LNCaP clone FGC (cell line): ENCODE measurements around the gene GPALPP1.

Experiments
- DNase-seq: peaks from one replicate; pipeline ENCODE4 v3.0.0-alpha.2; 2011; ENCODE audit warnings: low read depth
- H3K4me3 ChIP-seq: 2 replicates; pipeline ENCODE4 v1.5.1; 2011; ENCODE audit warnings: mild to moderate bottlenecking, low read depth, low read length, control low read depth
- CTCF ChIP-seq: IDR thresholded peaks from 2 replicates; pipeline ENCODE4 v1.5.1; 2012; ENCODE audit warnings: mild to moderate bottlenecking; ENCODE audit not compliant: control insufficient read depth, insufficient read depth; ENCODE audit errors: extremely low read depth

The GPALPP1 gene

GRCh38 chr13:45021250-45021649 is 31.9 kb downstream of the GPALPP1 start:
- DNase-seq, result no peak
- no peak for TF ChIP-seq CTCF
- no peak overlapping the region for H3K4me3 ChIP-seq

GRCh38 chr13:45024847-45025246 is 35.5 kb downstream of the GPALPP1 start:
- DNase-seq, result no peak
- no peak for TF ChIP-seq CTCF
- no peak overlapping the region for H3K4me3 ChIP-seq

GRCh38 chr13:45034342-45034741 is 45.0 kb downstream of the GPALPP1 start:
- no peak overlapping the region for H3K4me3 ChIP-seq
- no peak for TF ChIP-seq CTCF
- no peak for DNase-seq

DNA sequence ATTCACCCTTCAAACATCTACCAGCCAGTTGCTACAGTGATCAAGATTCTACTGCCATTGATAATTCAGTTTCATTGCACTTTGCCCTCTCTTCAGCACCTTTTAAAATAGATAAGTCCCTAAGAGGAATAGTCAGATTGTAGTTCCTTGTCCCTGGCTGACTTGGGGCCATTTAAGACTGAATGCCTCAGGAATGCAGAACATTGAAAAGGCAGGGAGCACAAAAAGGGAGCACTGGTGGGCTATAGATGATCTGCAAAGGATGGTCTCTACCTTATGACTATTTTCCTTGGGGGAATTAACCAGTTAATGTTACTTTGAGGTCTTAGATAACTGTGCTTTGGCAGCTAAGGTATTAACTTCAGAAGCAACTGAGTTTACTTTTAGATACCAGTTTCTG is 46.9 kb downstream of the GPALPP1 start:
- DNase-seq, result no peak
- H3K4me3 ChIP-seq, result no peak overlapping the region
- TF ChIP-seq CTCF, result no peak

- no peak for DNase-seq
- no peak overlapping the region for H3K4me3 ChIP-seq
- no peak for TF ChIP-seq CTCF
Observed at GRCh38 chr13:45040173-45040572, 50.8 kb downstream of the GPALPP1 start.

DNA sequence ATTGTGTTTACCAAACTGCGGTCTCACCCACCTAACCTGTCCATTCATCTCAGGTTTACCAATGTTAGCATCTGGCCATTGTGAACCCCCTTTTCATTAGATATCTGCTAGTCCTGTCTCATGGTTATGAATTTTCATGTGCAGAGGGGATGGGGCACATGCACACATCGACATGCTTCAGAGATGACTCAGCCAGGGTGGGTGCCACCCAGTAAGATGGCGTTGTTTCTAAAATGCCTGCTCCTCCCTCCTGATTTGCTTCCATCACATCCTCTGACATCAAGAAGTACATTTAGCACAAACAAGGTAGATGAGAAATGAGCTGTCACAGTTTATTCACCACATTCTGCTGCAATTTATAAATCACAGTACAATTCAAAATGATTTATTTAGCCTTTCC is 51.3 kb downstream of the GPALPP1 start:
- no peak for DNase-seq
- no peak overlapping the region for H3K4me3 ChIP-seq
- no peak for TF ChIP-seq CTCF

GRCh38 chr13:45042539-45042938 is 53.2 kb downstream of the GPALPP1 start:
- DNase-seq, result no peak
- H3K4me3 ChIP-seq, result no peak overlapping the region
- TF ChIP-seq CTCF, result no peak
